Erythroblast (primary cell): Measurements from ENCODE around the gene GNAQ.

Source experiments
- GATA1 ChIP-seq: IDR thresholded peaks from 2 replicates; pipeline ENCODE4 v1.6.1; 2011; ENCODE audit warnings: low read depth, mild to moderate bottlenecking, control low read depth, low read length, moderate library complexity
- POLR2A ChIP-seq: IDR thresholded peaks from 2 replicates; pipeline ENCODE4 v1.6.1; 2011; ENCODE audit warnings: mild to moderate bottlenecking, low read length

GRCh38 chr9:77916410-77916819 lies 115.2 kb downstream of the GNAQ start:
- no peak for TF ChIP-seq POLR2A
- TF ChIP-seq GATA1 = no peak
